ENCODE results near the gene CERS3.

GRCh38 chr15:100429116-100429728, 99.5 kb downstream of the CERS3 start:
- TF ChIP-seq POLR2A (IDR thresholded peaks at IDR 0.05) (no peak), CTCF (IDR thresholded peaks at IDR 0.05) (no peak)
